Loucy (cell line): Measurements from ENCODE around the gene SCG2.

Source experiments
- EZH2phosphoT487 ChIP-seq: fragments of 200-600 bp; IDR thresholded peaks from 2 replicates; pipeline ENCODE4 v1.6.1; 2018; ENCODE audit warnings: antibody characterized with exemption, mild to moderate bottlenecking, moderate library complexity, borderline replicate concordance
- TF ChIP-seq, protein P1 (sequence below): fragments of 200-600 bp; sonication (generic); conservative IDR thresholded peaks from 2 replicates; pipeline ENCODE4 v1.5.1; 2014; ENCODE audit warnings: mild to moderate bottlenecking, antibody characterized with exemption, low read length

DNA sequence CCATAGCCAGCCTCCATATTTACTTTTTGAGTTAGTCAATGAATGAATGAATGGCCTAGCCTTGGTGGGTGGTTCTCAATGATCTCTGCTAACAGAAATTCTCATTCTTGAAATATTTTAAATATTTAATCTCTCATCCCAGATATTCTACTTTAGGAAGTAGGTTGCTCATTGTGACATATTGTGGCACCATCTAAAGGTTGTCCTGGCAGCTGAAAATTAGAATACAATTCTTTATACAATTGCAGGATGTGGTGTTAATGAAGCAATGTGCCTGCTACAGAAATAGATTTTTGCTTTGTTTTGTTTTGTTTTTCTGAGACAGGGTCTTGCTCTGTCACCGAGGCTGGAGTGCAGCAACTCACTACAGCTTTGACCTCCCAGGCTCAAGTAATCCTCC lies 35.8 kb downstream of the SCG2 start:
- TF ChIP-seq, protein P1, sequence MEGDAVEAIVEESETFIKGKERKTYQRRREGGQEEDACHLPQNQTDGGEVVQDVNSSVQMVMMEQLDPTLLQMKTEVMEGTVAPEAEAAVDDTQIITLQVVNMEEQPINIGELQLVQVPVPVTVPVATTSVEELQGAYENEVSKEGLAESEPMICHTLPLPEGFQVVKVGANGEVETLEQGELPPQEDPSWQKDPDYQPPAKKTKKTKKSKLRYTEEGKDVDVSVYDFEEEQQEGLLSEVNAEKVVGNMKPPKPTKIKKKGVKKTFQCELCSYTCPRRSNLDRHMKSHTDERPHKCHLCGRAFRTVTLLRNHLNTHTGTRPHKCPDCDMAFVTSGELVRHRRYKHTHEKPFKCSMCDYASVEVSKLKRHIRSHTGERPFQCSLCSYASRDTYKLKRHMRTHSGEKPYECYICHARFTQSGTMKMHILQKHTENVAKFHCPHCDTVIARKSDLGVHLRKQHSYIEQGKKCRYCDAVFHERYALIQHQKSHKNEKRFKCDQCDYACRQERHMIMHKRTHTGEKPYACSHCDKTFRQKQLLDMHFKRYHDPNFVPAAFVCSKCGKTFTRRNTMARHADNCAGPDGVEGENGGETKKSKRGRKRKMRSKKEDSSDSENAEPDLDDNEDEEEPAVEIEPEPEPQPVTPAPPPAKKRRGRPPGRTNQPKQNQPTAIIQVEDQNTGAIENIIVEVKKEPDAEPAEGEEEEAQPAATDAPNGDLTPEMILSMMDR, result no peak
- TF ChIP-seq EZH2phosphoT487, result no peak
